Transverse colon (tissue), 4 donors: ENCODE measurements around the gene GLRX3. TPM values are rescaled to one million over a fixed set of nuclear protein-coding genes. Genes with fewer than 3 reads are reported as not detected.
A peak's percentile ranks its signal among the peaks of the same experiment; 100 is the strongest.

ENCODE experiments used
- DNase-seq: peaks from one replicate; pipeline ENCODE4 v3.0.0-alpha.2; 2019
- H3K27ac ChIP-seq, 4 donors: fragments of 200-600 bp; sonication (generic); 2 replicates each; pipeline ENCODE4 v1.5.1; 2016 to 2018; ENCODE audit warnings: inconsistent platforms in 4 of 4
- H3K27me3 ChIP-seq: fragments of 200-600 bp; sonication (generic); 2 replicates; pipeline ENCODE4 v1.5.1; 2017; ENCODE audit warnings: inconsistent platforms
- H3K36me3 ChIP-seq, 4 donors: fragments of 200-600 bp; sonication (generic); 2 replicates each; pipeline ENCODE4 v1.5.1; 2017 to 2019; ENCODE audit warnings: inconsistent platforms in 4 of 4
- H3K4me1 ChIP-seq, 4 donors: fragments of 200-600 bp; sonication (generic); 2 replicates each; pipeline ENCODE4 v1.5.1; 2017 to 2020; ENCODE audit warnings: inconsistent platforms in 4 of 4
- H3K4me3 ChIP-seq, 4 donors: fragments of 200-600 bp; sonication (generic); 1 replicate in 1 of 4; 2 replicates in 3 of 4; pipeline versions ENCODE4 v1.5.1 to v1.6.1; 2017 to 2019; ENCODE audit warnings: inconsistent platforms in 4 of 4
- H3K9me3 ChIP-seq, 2 donors: fragments of 200-600 bp; sonication (generic); 2 replicates each; pipeline ENCODE4 v1.5.1; 2017 to 2019; ENCODE audit warnings: inconsistent platforms in 2 of 2
- CTCF ChIP-seq, 5 experiments: fragments of 200-600 bp in 3 of 5; fragments of 450-650 bp in 2 of 5; sonication (generic) in 3 of 5; IDR thresholded peaks; 1 replicate in 2 of 5; 2 replicates in 3 of 5; pipeline ENCODE4 v1.5.1; 2016 to 2017; ENCODE audit warnings: antibody characterized with exemption in 5 of 5, inconsistent platforms in 3 of 5, mild to moderate bottlenecking in 2 of 5, moderate library complexity in 1 of 5
- EP300 ChIP-seq: sonication (generic); formaldehyde crosslinking; IDR thresholded peaks from one replicate; pipeline ENCODE4 v1.6.1; 2017; ENCODE audit warnings: antibody characterized with exemption, low read depth
- POLR2A ChIP-seq: fragments of 450-650 bp; IDR thresholded peaks from one replicate; pipeline ENCODE4 v1.6.1; 2016; ENCODE audit warnings: antibody characterized with exemption, mild to moderate bottlenecking, moderate library complexity
- POLR2AphosphoS5 ChIP-seq, 3 donors: sonication (generic); formaldehyde crosslinking; IDR thresholded peaks; one replicate each; pipeline ENCODE4 v1.6.1; 2016; ENCODE audit warnings: antibody characterized with exemption in 3 of 3
- WGBS, 2 donors: methylation state at CpG; one replicate each; pipeline ENCODE4 v1.1.5; 2018; ENCODE audit warnings: low coverage in 1 of 2; 5-methylcytosine and 5-hydroxymethylcytosine counted together
- in situ Hi-C, 4 donors: fragments of 200-750 bp; cut with MboI; loops; one replicate each; pipeline versions ENCODE4 v1.15.0 to v1.15.1; 2017; ENCODE audit warnings: low sequenced_read_pairs in 3 of 4, low pct_ligation_motif_present in 1 of 4, low pct_unique_long_range_greater_than_20kb in 1 of 4
- intact Hi-C: fragments of 100-400 bp; cut with DNase I; formaldehyde crosslinking; loops from one replicate; pipeline ENCODE4 v1.15.1; 2023; ENCODE audit warnings: low total_unique reads
- total RNA-seq, 4 donors: library from RNA; depleted of rRNA; stranded (reverse); fragments of >200 nt; gene quantifications; one replicate each; pipeline ENCODE4 v1.1.0, GENCODE V29; 2016

Gene GLRX3
- total RNA-seq, 4 donors from 2014 or later, result 32.7 to 38.2 (median 34.3) TPM

- intact Hi-C loops, result no loop called here
- Histone ChIP-seq H3K36me3 (no peaks in the 10 kb centered on the region), H3K4me3 (no peak overlapping the region), H3K4me1 (no peaks in the 10 kb centered on the region), H3K9me3 (peaks cover 4 to 7% of the 10 kb centered on the region in 2 donors), H3K27ac (no peak overlapping the region), H3K27me3 (no peaks in the 10 kb centered on the region)
- TF ChIP-seq CTCF (IDR thresholded peaks at IDR 0.05) (no peak), POLR2AphosphoS5 (IDR thresholded peaks at IDR 0.05) (no peak), POLR2A (no peak), EP300 (no peak)
- WGBS, 2 donors, result 57% methylated on average over 13 of the region's 13 CpGs; no CpG with 5 or more reads in 1 of the 2 donors
- DNase-seq, result no peak
- in situ Hi-C loops, result loop anchor here in 1 of 4 donors (25.0 kb wide), 1 partner anchor 1084 kb away; no protein-coding TSS in a partner anchor
Observed at GRCh38 chr10:130121486-130122079, 14.6 kb upstream of the GLRX3 start.

DNA sequence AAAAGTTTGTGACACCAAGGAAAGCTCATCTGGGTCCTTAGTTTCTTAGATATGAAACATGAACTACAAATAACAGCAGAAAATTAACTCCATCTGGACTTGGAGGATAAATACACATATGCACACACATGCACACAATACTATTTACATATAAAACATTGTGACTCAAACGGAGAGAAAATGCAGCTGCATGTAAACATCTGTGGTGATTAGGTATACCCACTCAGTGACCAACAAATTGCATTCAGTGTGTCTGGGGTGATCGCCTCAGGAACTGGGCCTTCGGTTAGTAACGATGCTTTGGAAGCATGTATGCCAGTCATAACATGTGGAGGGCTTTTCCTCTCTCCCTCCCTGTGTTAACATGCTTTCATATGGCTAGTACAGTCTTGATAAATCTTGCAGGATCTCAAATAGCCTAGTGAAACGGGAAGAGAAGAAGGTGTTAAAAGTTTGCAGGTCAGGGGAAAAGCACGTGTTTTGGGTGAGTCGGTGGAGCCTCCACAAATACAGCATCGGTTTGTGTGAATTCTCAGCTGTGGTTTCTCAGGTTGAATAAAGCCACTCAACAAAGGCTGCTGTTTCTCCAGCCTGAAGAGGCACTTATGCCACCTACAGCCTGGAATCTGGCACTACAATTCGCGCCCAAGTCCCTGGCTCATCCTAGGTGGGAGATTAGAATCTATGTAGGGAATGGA is 8.7 kb upstream of the GLRX3 start:
- no peaks in the 10 kb centered on the region for H3K27me3 ChIP-seq
- H3K9me3 ChIP-seq, result no peaks in the 10 kb centered on the region
- H3K4me3 ChIP-seq, result no peak overlapping the region
- DNase-seq, result peak; percentile 48
- WGBS, 2 donors, result 8 to 21% methylated on average over 7 to 10 of the region's 10 CpGs
- no peaks in the 10 kb centered on the region for H3K4me1 ChIP-seq
- H3K36me3 ChIP-seq, result no peaks in the 10 kb centered on the region
- TF ChIP-seq CTCF (IDR thresholded peaks at IDR 0.05), result peak; percentile 61 to 77 (median 62)
- TF ChIP-seq POLR2AphosphoS5 (IDR thresholded peaks at IDR 0.05), result no peak
- intact Hi-C loops, result no loop called here
- in situ Hi-C loops, result no loop called here
- no peak overlapping the region for H3K27ac ChIP-seq

GRCh38 chr10:130128062-130128781 is 8.0 kb upstream of the GLRX3 start:
- H3K9me3 ChIP-seq, result no peaks in the 10 kb centered on the region
- no peaks in the 10 kb centered on the region for H3K4me1 ChIP-seq
- no peaks in the 10 kb centered on the region for H3K36me3 ChIP-seq
- H3K27me3 ChIP-seq, result no peaks in the 10 kb centered on the region
- no peak overlapping the region for H3K4me3 ChIP-seq
- TF ChIP-seq POLR2A, result no peak
- WGBS, 2 donors, result 23 to 38% methylated on average over 3 of the region's 3 CpGs
- H3K27ac ChIP-seq, result no peak overlapping the region
- no peak for DNase-seq
- intact Hi-C loops, result no loop called here
- in situ Hi-C loops, result no loop called here

- Histone ChIP-seq H3K36me3 (no peaks in the 10 kb centered on the region), H3K4me3 (no peak overlapping the region), H3K27me3 (no peaks in the 10 kb centered on the region), H3K4me1 (no peaks in the 10 kb centered on the region), H3K9me3 (no peaks in the 10 kb centered on the region), H3K27ac (no peak overlapping the region)
- no peak for DNase-seq
- in situ Hi-C loops, result no loop called here
- intact Hi-C loops, result no loop called here
- no peak for TF ChIP-seq EP300
- no peak for TF ChIP-seq POLR2AphosphoS5 (IDR thresholded peaks at IDR 0.05)
- TF ChIP-seq POLR2A, result no peak
- TF ChIP-seq CTCF (IDR thresholded peaks at IDR 0.05), result no peak
- 58% methylated on average over 14 of the region's 27 CpGs; no CpG with 5 or more reads in 1 of the 2 donors for WGBS, 2 donors
Observed at GRCh38 chr10:130128922-130129321, 7.3 kb upstream of the GLRX3 start.
